ENCODE measurements around the gene NEK8. TPM values are rescaled to one million over a fixed set of nuclear protein-coding genes. Genes with fewer than 3 reads are reported as not detected.

Gene NEK8
- total RNA-seq: 3.8 and 5.4 TPM in 2 replicates

DNA sequence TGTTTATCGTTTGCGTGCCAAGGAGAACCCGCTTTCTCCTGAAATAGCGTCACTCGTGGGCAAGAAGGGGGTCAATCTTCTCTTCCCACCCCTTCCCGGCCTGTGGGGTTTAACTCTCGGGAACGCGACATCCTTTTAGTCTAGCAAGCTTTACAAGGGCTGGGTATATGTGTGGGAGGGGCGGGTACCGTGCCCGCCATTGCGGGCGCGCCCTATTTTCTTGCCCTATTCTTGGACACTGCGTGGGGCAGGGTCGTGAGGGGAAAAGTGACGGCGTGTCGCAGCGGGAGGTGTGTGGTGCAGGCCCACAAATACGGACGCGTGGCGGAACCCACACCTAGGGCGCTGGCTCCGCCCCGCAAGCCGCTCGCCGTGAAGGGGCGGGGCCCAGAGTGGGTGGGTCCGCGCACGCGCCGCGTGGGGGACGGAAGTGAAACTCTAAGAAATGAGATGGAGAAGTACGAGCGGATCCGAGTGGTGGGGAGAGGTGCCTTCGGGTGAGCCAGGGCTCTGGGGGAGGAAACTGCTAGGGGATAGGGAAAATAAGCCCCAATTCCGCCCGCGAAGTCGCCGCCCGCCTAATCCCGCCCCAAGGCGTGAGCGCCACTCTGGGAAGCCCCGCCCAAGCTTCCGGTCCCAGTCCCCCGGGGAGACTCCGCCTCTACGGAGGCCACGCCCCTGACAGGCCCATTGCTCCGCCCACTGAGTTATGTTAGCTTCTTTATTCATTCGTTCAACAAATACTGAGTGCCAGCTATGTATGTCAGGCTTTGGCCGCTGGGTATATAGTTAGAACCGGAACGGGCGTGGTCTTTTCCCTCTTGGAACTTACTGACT, at the start of gene NEK8:
NEK8 (plus strand) TSS at position 425 of the 837 bp plus-strand sequence; CDS start at position 451, 26 bp downstream.

DNA sequence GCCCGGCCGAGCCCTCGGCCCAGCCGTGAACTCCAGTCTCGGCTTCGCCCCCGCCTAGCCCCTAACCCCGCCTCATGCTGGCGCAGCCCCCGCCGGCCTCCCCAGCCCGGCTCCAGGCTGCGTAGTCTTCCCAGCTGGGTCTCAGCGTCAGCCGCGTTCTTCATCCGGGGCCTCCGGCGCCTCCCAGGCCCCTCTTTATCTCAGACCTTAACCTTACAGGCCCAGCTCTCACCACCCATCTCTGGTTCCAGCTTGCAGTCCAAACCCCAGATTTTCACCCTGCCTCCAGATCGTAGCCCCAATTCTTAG, 16.9 kb upstream of the NEK8 start, which contains the start of gene PROCA1:
PROCA1 (minus strand) TSS at position 166 of the 309 bp plus-strand sequence. CDS start 228 bp downstream, outside the sequence.

DNA sequence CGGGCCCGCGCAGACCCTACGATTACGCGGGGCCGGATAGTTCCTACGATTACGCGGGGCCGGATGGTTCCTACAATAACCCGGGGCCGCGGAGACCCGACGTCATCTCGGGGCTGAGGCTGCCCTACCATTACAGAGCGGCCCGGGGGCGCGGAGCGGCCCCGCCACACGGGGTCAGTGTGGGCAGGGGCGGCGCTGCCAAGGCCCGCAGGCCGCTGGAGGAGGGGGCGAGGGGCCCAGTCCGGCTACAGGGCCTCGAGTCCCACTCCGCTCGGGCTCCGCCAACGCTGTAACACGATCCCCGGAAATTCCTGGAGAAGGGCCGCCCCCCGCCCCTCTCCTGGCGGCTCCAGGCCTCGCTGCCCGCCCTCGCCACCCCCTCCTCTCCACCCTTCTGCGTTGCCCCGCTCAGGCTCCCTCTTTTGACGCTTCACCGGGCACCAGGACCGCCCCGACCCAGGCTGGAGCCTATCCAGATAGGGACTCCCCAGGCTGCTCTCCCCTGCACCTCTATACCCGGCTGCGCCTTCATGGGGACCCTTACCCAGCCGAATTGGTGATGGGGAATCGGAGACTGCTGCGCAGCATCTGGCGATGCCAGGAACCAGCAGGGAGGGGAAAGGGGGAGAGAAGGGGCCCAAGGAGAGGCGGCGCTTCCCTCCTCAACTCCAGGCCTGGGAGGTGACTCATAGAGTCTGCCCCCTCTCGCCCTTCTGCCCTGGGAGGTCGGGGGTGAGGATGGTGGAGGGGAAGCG, 10.8 kb upstream of the NEK8 start, which contains the start of gene RAB34:
RAB34 (minus strand) TSS at position 291 of the 755 bp plus-strand sequence. CDS start 602 bp downstream, outside the sequence.

DNA sequence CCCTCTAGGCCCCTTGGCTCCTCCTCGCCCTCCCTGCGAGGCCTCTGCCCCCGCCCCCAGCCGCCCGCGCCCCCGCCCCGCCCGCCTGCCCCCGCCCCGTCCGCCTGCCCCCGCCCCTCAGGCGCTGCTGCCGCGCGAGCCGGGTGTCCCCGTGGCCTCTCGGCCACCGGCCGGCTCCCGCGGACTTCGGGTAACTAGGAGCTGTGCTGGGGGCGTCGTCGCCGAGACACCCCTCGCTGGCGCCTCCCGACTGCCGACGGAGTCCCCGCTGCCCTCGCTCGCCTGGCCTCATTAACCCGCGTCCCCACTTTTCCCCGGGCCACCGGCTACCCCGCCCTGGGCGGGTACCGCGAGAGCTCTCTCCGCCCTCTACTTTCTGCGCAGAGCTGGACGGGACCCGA, 2.4 kb upstream of the NEK8 start, which contains the start of gene TLCD1:
TLCD1 (minus strand) TSS at position 8 of the 401 bp plus-strand sequence. CDS start 136 bp downstream, outside the sequence.

DNA sequence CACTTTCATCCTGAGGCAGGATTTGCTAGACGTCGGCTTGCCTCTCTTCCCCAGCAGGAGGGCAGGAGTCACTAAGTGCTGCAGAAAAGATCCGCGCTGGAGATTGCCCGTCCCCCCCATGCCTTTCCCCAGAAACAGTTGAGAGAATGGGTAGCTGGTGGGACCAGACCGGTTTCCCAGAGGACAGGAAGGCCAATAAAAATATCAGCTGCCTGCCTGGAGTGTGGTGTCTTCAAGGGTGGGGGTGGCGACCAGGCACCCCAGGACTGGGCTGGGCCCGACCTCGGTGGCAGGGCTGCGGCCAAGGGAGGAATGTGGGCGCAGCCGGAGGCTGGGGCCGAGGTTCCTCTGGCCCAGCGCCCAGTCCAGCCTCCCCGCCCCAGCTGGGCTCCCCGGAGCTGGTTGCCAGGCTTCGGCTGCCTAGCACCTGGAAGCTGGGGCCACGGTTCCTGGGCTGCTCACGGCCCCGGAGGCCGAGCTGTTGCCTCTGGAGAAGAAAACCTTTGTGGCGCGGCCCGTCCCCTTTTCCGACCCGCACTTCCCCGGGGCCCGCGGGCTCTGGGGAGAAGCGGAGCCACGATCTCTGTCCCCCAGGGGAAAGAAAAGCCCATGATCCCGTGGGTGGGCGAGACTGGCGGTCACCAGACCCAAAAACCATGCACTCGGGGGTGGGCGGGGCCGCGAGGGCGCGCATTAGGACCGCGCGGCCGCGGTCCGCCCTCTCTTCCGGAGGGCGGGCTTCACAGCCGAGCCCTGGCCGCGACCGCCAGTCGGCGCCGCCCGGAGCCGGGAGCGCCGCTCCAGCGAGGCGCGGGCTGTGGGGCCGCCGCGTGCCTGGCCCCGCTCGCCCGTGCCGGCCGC, 14.9 kb downstream of the NEK8 start, which contains the start of gene TRAF4:
TRAF4 (plus strand) TSS at position 769 of the 861 bp plus-strand sequence. CDS start 102 bp downstream, outside the sequence.

Other genes with a start within 250 kb of the NEK8 start
- gene FOXN1, start 222.4 kb upstream of the NEK8 start, total RNA-seq: not detected in 2 replicates
- 35.9 and 41.8 TPM in 2 replicates for gene UNC119, start 176.2 kb upstream of the NEK8 start, total RNA-seq
- gene PIGS, start 157.3 kb upstream of the NEK8 start, total RNA-seq: 117 and 163 TPM in 2 replicates
- gene ALDOC, start 151.9 kb upstream of the NEK8 start, total RNA-seq: 230 and 260 TPM in 2 replicates
- gene SPAG5, start 129.8 kb upstream of the NEK8 start, total RNA-seq: 6.0 and 13.3 TPM in 2 replicates
- 8.4 and 9.5 TPM in 2 replicates for gene RSKR, start 114.6 kb upstream of the NEK8 start, total RNA-seq
- 164 and 202 TPM in 2 replicates for gene BLTP2, start 83.6 kb upstream of the NEK8 start, total RNA-seq
- 41.8 and 52.4 TPM in 2 replicates for gene SDF2, start 66.9 kb upstream of the NEK8 start, total RNA-seq
- gene SUPT6H, start 66.6 kb upstream of the NEK8 start, total RNA-seq: 82.4 and 86.2 TPM in 2 replicates
- 0.85 and 1.6 TPM in 2 replicates for gene PROCA1, start 16.9 kb upstream of the NEK8 start, total RNA-seq
- 104 and 121 TPM in 2 replicates for gene RAB34, start 10.9 kb upstream of the NEK8 start, total RNA-seq
- gene RPL23A, start 8.8 kb upstream of the NEK8 start, total RNA-seq: 502 and 593 TPM in 2 replicates
- 3.6 and 6.1 TPM in 2 replicates for gene TLCD1, start 2.6 kb upstream of the NEK8 start, total RNA-seq
- 15.6 and 32.4 TPM in 2 replicates for gene TRAF4, start 15.2 kb downstream of the NEK8 start, total RNA-seq
- 7.0 and 10.3 TPM in 2 replicates for gene FAM222B, start 114.0 kb downstream of the NEK8 start, total RNA-seq
- 28.4 and 36.1 TPM in 2 replicates for gene ERAL1, start 126.2 kb downstream of the NEK8 start, total RNA-seq
- gene FLOT2, start 168.9 kb downstream of the NEK8 start, total RNA-seq: 51.4 and 56.3 TPM in 2 replicates
- 5.9 and 11.9 TPM in 2 replicates for gene DHRS13, start 174.3 kb downstream of the NEK8 start, total RNA-seq
- gene PHF12, start 222.7 kb downstream of the NEK8 start, total RNA-seq: 16.7 and 26.8 TPM in 2 replicates

All from smooth muscle cell of the pulmonary artery (primary cell).